HepG2 (cell line): ENCODE data around the gene SKI. TPM values are rescaled to one million over a fixed set of nuclear protein-coding genes. Genes with fewer than 3 reads are reported as not detected.

ENCODE experiments used
- AHR ChIP-seq: IDR thresholded peaks from 2 replicates; pipeline ENCODE4 v1.6.1; 2018; ENCODE audit warnings: missing genetic modification reagents, missing compliant biosample characterization
- ETV5 ChIP-seq: IDR thresholded peaks from 2 replicates; pipeline ENCODE4 v1.6.1; 2018; ENCODE audit warnings: missing biosample characterization, missing genetic modification reagents, inconsistent platforms, borderline replicate concordance
- HDAC2 ChIP-seq: sonication (generic); formaldehyde crosslinking; IDR thresholded peaks from 2 replicates; pipeline ENCODE4 v1.4.0; 2020; ENCODE audit warnings: missing genetic modification reagents
- MYNN ChIP-seq: sonication (generic); formaldehyde crosslinking; IDR thresholded peaks from 2 replicates; pipeline ENCODE4 v1.4.0; 2020; ENCODE audit warnings: mild to moderate bottlenecking, low read depth, missing genetic modification reagents
- SPEN ChIP-seq: sonication (generic); formaldehyde crosslinking; IDR thresholded peaks from 2 replicates; pipeline ENCODE4 v1.5.1; 2020; ENCODE audit warnings: low read depth, mild to moderate bottlenecking, missing genetic modification reagents
- TBX3 ChIP-seq: fragments of 450-650 bp; IDR thresholded peaks from 2 replicates; pipeline ENCODE4 v1.6.1; 2017; ENCODE audit warnings: antibody characterized with exemption, mild to moderate bottlenecking, inconsistent platforms, borderline replicate concordance
- ZBTB20 ChIP-seq: sonication (generic); formaldehyde crosslinking; IDR thresholded peaks from 2 replicates; pipeline ENCODE4 v1.8.1; 2023; ENCODE audit warnings: missing genetic modification reagents, low read depth, mild to moderate bottlenecking, borderline replicate concordance
- ZFP90 ChIP-seq: sonication (generic); formaldehyde crosslinking; IDR thresholded peaks from 2 replicates; pipeline ENCODE4 v1.8.0; 2022; ENCODE audit warnings: missing genetic modification reagents, mild to moderate bottlenecking, inconsistent platforms, borderline replicate concordance
- ZNF333 ChIP-seq: sonication (generic); formaldehyde crosslinking; IDR thresholded peaks from 2 replicates; pipeline ENCODE4 v1.4.0; 2020; ENCODE audit warnings: mild to moderate bottlenecking, missing genetic modification reagents, borderline replicate concordance
- ZNF484 ChIP-seq: sonication (generic); formaldehyde crosslinking; IDR thresholded peaks from 2 replicates; pipeline ENCODE4 v1.5.1; 2020; ENCODE audit warnings: mild to moderate bottlenecking, low read depth, missing genetic modification reagents, borderline replicate concordance
- ZNF549 ChIP-seq: sonication (generic); formaldehyde crosslinking; IDR thresholded peaks from 2 replicates; pipeline ENCODE4 v1.5.0; 2020; ENCODE audit warnings: missing genetic modification reagents
- ZNF878 ChIP-seq: sonication (generic); formaldehyde crosslinking; IDR thresholded peaks from 2 replicates; pipeline ENCODE4 v1.8.1; 2023; ENCODE audit warnings: mild to moderate bottlenecking, missing genetic modification reagents, moderate library complexity
- polyA plus RNA-seq, 8 experiments: library from polyadenylated mRNA; depleted of rRNA in 3 of 8; stranded (reverse) in 7 of 8; unstranded in 1 of 8; fragments of >200 nt; fragmentation: Illumina TruSeq in 4 of 8; extraction: Trizol in 4 of 8; gene quantifications; 2 replicates each; pipeline versions ENCODE4 v1.2.1 to v1.2.3, GENCODE V29; 2011 to 2016; ENCODE audit warnings: low read depth in 4 of 8, missing spikeins in 1 of 8, mixed read lengths in 1 of 8; ENCODE audit not compliant: insufficient read depth in 1 of 8
- total RNA-seq, 5 experiments: library from RNA; depleted of rRNA; stranded (reverse); fragments of >200 nt; fragmentation: Illumina TruSeq; extraction: Trizol; gene quantifications; 2 replicates each; pipeline ENCODE4 v1.2.3, GENCODE V29; 2016; ENCODE audit warnings: low read depth in 1 of 5
- TF ChIP-seq, protein P1 (sequence below): sonication (generic); formaldehyde crosslinking; conservative IDR thresholded peaks from 2 replicates; pipeline ENCODE4 v1.8.0; 2022; ENCODE audit warnings: missing genetic modification reagents
- TF ChIP-seq, protein P2 (sequence below): sonication (generic); formaldehyde crosslinking; IDR thresholded peaks from 2 replicates; pipeline ENCODE4 v1.4.0; 2020; ENCODE audit warnings: missing genetic modification reagents
- TF ChIP-seq, protein P3 (sequence below): sonication (generic); formaldehyde crosslinking; IDR thresholded peaks from 2 replicates; pipeline ENCODE4 v1.4.0; 2020; ENCODE audit warnings: missing genetic modification reagents
- TF ChIP-seq, protein P4 (sequence below): sonication (generic); formaldehyde crosslinking; IDR thresholded peaks from 2 replicates; pipeline ENCODE4 v1.8.0; 2022; ENCODE audit warnings: mild to moderate bottlenecking, missing genetic modification reagents, borderline replicate concordance
- TF ChIP-seq, protein P5 (sequence below): sonication (generic); formaldehyde crosslinking; IDR thresholded peaks from 2 replicates; pipeline ENCODE4 v1.5.0; 2020; ENCODE audit warnings: mild to moderate bottlenecking, missing genetic modification reagents

The SKI gene
- total and polyA plus RNA-seq, 2 of the 13 experiments (the other 11 are each of a cell fraction or from before 2014, with no cell fraction given): 4.7 to 6.9 TPM

DNA sequence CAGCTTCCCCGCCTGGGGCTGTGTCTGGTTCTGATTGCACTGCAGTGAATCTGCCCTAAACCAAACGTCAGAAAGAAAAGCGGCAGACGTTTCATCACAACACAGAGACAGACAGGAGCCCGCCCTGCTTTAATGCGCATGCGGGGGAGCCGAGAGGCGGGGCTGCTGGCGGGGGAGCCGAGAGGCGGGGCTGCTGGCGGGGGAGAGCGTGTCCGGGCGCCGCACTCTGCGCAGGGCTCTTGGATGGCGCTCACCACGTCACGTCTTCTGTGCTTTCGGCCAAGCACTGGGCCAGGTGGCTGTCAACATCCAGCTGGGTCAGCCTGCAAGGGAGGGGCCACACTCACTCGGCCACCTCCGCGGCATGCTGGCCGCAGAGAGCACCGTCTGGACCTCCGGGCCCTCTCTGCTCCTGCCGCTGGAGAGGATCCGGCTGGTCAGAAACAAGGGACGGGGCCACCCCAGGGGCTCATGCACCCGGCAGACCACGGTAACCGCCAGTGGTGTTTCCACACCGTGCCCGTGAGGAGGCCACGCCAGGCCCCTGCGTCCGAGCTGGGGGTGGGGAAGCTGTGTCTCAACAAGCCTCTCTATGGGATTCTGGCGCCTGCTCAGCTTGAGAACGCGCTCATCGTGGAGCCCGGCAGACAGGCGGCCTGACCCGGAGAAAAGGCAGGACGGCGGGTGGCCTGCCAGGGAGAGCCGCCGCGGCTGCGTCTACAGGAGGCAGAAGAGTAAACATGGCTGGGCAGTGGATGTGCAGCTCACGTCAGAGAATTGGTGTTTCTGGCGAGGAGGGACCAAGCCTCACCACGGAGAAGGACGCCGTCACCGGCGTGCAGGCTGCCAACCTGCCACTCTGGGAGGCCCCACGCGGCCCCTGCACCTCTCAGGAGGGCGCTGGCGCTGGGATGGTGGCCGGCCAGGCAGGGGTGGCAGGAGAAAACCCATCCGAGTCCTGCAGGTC is 38.4 kb upstream of the SKI start (continued):
- TF ChIP-seq, protein P1, sequence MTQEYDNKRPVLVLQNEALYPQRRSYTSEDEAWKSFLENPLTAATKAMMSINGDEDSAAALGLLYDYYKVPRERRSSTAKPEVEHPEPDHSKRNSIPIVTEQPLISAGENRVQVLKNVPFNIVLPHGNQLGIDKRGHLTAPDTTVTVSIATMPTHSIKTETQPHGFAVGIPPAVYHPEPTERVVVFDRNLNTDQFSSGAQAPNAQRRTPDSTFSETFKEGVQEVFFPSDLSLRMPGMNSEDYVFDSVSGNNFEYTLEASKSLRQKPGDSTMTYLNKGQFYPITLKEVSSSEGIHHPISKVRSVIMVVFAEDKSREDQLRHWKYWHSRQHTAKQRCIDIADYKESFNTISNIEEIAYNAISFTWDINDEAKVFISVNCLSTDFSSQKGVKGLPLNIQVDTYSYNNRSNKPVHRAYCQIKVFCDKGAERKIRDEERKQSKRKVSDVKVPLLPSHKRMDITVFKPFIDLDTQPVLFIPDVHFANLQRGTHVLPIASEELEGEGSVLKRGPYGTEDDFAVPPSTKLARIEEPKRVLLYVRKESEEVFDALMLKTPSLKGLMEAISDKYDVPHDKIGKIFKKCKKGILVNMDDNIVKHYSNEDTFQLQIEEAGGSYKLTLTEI (CRISPR knock-in tag): no peak
- TF ChIP-seq, protein P2, sequence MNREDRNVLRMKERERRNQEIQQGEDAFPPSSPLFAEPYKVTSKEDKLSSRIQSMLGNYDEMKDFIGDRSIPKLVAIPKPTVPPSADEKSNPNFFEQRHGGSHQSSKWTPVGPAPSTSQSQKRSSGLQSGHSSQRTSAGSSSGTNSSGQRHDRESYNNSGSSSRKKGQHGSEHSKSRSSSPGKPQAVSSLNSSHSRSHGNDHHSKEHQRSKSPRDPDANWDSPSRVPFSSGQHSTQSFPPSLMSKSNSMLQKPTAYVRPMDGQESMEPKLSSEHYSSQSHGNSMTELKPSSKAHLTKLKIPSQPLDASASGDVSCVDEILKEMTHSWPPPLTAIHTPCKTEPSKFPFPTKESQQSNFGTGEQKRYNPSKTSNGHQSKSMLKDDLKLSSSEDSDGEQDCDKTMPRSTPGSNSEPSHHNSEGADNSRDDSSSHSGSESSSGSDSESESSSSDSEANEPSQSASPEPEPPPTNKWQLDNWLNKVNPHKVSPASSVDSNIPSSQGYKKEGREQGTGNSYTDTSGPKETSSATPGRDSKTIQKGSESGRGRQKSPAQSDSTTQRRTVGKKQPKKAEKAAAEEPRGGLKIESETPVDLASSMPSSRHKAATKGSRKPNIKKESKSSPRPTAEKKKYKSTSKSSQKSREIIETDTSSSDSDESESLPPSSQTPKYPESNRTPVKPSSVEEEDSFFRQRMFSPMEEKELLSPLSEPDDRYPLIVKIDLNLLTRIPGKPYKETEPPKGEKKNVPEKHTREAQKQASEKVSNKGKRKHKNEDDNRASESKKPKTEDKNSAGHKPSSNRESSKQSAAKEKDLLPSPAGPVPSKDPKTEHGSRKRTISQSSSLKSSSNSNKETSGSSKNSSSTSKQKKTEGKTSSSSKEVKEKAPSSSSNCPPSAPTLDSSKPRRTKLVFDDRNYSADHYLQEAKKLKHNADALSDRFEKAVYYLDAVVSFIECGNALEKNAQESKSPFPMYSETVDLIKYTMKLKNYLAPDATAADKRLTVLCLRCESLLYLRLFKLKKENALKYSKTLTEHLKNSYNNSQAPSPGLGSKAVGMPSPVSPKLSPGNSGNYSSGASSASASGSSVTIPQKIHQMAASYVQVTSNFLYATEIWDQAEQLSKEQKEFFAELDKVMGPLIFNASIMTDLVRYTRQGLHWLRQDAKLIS (CRISPR knock-in tag): no peak
- 0 out of 2 replicates have a peak, but pooled peaks have one; percentile 17 for TF ChIP-seq ZNF878 (CRISPR knock-in tag)
- TF ChIP-seq AHR: 0 out of 2 replicates have a peak, but pooled peaks have one; percentile 17
- TF ChIP-seq TBX3: no peak
- TF ChIP-seq ZFP90: no peak
- no peak for TF ChIP-seq MYNN (CRISPR knock-in tag)
- TF ChIP-seq ZNF333 (CRISPR knock-in tag): no peak
- TF ChIP-seq HDAC2 (CRISPR knock-in tag): peak; percentile 47
- TF ChIP-seq SPEN (CRISPR knock-in tag): peak; percentile 78
- TF ChIP-seq, protein P3, sequence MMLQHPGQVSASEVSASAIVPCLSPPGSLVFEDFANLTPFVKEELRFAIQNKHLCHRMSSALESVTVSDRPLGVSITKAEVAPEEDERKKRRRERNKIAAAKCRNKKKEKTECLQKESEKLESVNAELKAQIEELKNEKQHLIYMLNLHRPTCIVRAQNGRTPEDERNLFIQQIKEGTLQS (CRISPR knock-in tag): no peak
- 0 out of 2 replicates have a peak, but pooled peaks have one; percentile 14 for TF ChIP-seq ETV5 (CRISPR knock-in tag)
- no peak for TF ChIP-seq ZNF484
- no peak for TF ChIP-seq ZNF549 (CRISPR knock-in tag)
- TF ChIP-seq, protein P4, sequence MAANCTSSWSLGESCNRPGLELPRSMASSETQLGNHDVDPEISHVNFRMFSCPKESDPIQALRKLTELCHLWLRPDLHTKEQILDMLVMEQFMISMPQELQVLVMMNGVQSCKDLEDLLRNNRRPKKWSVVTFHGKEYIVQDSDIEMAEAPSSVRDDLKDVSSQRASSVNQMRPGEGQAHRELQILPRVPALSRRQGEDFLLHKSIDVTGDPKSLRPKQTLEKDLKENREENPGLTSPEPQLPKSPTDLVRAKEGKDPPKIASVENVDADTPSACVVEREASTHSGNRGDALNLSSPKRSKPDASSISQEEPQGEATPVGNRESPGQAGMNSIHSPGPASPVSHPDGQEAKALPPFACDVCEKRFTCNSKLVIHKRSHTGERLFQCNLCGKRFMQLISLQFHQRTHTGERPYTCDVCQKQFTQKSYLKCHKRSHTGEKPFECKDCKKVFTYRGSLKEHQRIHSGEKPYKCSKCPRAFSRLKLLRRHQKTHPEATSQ: no peak; the same call in 1 of the 2 replicates
- no peak for TF ChIP-seq ZBTB20 (CRISPR knock-in tag)
- TF ChIP-seq, protein P5, sequence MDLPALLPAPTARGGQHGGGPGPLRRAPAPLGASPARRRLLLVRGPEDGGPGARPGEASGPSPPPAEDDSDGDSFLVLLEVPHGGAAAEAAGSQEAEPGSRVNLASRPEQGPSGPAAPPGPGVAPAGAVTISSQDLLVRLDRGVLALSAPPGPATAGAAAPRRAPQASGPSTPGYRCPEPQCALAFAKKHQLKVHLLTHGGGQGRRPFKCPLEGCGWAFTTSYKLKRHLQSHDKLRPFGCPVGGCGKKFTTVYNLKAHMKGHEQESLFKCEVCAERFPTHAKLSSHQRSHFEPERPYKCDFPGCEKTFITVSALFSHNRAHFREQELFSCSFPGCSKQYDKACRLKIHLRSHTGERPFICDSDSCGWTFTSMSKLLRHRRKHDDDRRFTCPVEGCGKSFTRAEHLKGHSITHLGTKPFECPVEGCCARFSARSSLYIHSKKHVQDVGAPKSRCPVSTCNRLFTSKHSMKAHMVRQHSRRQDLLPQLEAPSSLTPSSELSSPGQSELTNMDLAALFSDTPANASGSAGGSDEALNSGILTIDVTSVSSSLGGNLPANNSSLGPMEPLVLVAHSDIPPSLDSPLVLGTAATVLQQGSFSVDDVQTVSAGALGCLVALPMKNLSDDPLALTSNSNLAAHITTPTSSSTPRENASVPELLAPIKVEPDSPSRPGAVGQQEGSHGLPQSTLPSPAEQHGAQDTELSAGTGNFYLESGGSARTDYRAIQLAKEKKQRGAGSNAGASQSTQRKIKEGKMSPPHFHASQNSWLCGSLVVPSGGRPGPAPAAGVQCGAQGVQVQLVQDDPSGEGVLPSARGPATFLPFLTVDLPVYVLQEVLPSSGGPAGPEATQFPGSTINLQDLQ: no peak
